Heart right ventricle (tissue), 16 donors: ENCODE measurements around the gene SORL1. TPM values are rescaled to one million over a fixed set of nuclear protein-coding genes. Genes with fewer than 3 reads are reported as not detected.

ENCODE experiments used
- ATAC-seq, 8 donors: fragments of 200-7000 bp; cut with Tn5 transposase; one replicate each; pipeline ENCODE4 v1.9.1; 2020; ENCODE audit warnings: mild to moderate bottlenecking in 8 of 8, moderate library complexity in 8 of 8, moderate number of reproducible peaks in 1 of 8
- DNase-seq, 2 donors: peaks; one replicate each; pipeline ENCODE4 v3.0.0-alpha.2; 2020
- H3K27ac ChIP-seq, 10 donors: fragments of 200-600 bp; sonication (generic) in 2 of 10; one replicate each; pipeline versions ENCODE4 v1.5.0 to v1.8.0; 2020 to 2022; ENCODE audit warnings: mild to moderate bottlenecking in 3 of 10
- H3K27me3 ChIP-seq, 7 donors: fragments of 200-600 bp; one replicate each; pipeline ENCODE4 v1.8.0; 2021 to 2022; ENCODE audit warnings: mild to moderate bottlenecking in 2 of 7
- H3K36me3 ChIP-seq, 9 donors: fragments of 200-600 bp; sonication (generic) in 1 of 9; one replicate each; pipeline versions ENCODE4 v1.5.0 to v1.8.0; 2020 to 2022; ENCODE audit warnings: mild to moderate bottlenecking in 2 of 9
- H3K4me1 ChIP-seq, 9 donors: fragments of 200-600 bp; sonication (generic) in 1 of 9; one replicate each; pipeline versions ENCODE4 v1.5.0 to v1.8.0; 2020 to 2022; ENCODE audit warnings: mild to moderate bottlenecking in 4 of 9
- H3K4me3 ChIP-seq, 10 donors: fragments of 200-600 bp; sonication (generic) in 2 of 10; one replicate each; pipeline versions ENCODE4 v1.5.0 to v1.8.0; 2020 to 2022; ENCODE audit warnings: mild to moderate bottlenecking in 7 of 10, moderate library complexity in 2 of 10
- H3K9me3 ChIP-seq, 11 donors: fragments of 200-600 bp in 10 of 11; sonication (generic) in 2 of 11; one replicate each; pipeline versions ENCODE4 v1.5.0 to v1.8.0; 2013 to 2022; ENCODE audit warnings: mild to moderate bottlenecking in 2 of 11, control low read depth in 1 of 11, moderate library complexity in 1 of 11
- CTCF ChIP-seq, 9 donors: fragments of 200-600 bp; sonication (generic) in 2 of 9; IDR thresholded peaks; one replicate each; pipeline versions ENCODE4 v1.5.0 to v1.8.0; 2021 to 2022; ENCODE audit warnings: antibody characterized with exemption in 9 of 9, mild to moderate bottlenecking in 5 of 9, moderate library complexity in 1 of 9
- WGBS, 2 donors: extraction: QIAGEN DNeasy Blood & Tissue Kit; methylation state at CpG; one replicate each; pipeline ENCODE4 v1.1.7; 2013; ENCODE audit warnings: inconsistent platforms in 1 of 2; 5-methylcytosine and 5-hydroxymethylcytosine counted together
- intact Hi-C, 10 donors: fragments of 100-400 bp; cut with DNase I; formaldehyde crosslinking; loops; one replicate each; pipeline versions ENCODE4 v1.11.1 to v1.14.2; 2022
- polyA plus RNA-seq, 2 donors: library from polyadenylated mRNA; stranded (reverse); fragments of 200-250 nt; gene quantifications; one replicate each; pipeline ENCODE4 v1.2.3, GENCODE V29; 2013
- total RNA-seq, 10 donors: library from RNA; stranded (reverse); fragmentation: NEBNext Ultra II Directional in 3 of 10; extraction: Animal tissue kit (Norgen Biotek cat#: 25700) in 3 of 10; gene quantifications; one replicate each; pipeline versions ENCODE4 v1.2.1 to v1.2.4, GENCODE V29; 2021 to 2023
- donor health status: Arrhythmogenic right ventricular cardiomyopathy.
- donor health status: ischemic (EF 13 %, LVEDD 7.1; RV severe dilation, severe dysfunction).
- donor health status: healthy with polysubstance abuse.
- donor health status: DM: no; HTN: yes; CAD: no.
- donor health status: DM: no; HTN: no; CAD: no.
- donor health status: ischemic (EF 25% LVEDD 6.9; RV normal size, moderate dysfunction).
- donor health status: ischemic (EF 25% LVEDD 5.7; RV mildly dilated, moderate dysfunction).
- donor health status: healthy.
- donor health status: DM: yes; HTN: yes; CAD: no.
- donor health status: Ischemic cardiomyopathy.
- donor health status: ischemic (EF 35%, LVEDD 5.7; RV mildly dilated, moderate dysfunction).
- donor health status: nonischemic (EF 11% LVEDD 7.7; RV severe dilation, severe dysfunction).
- donor health status: DM: yes; HTN: yes; CAD: no.
- donor health status: PGD.
- donor health status: ischemic (EF 29% LVEDD 5.4; RV normal size, mild dysfunction).
- donor health status: nonischemic (EF 23%, LVEDD 6.1; RV moderate dilation, normal function).

Gene SORL1
- total and polyA plus RNA-seq, 12 donors = 0.26 to 15.1 (median 8.7) TPM

- Histone ChIP-seq H3K9me3 (no peaks in the 10 kb centered on the region), H3K4me3 (no peak overlapping the region), H3K27me3 (peaks cover 0 to 5% (median 0%) of the 10 kb centered on the region in 7 donors), H3K27ac (no peak overlapping the region), H3K36me3 (no peaks in the 10 kb centered on the region), H3K4me1 (peaks cover 0 to 22% (median 0%) of the 10 kb centered on the region in 9 donors)
- WGBS, 2 donors = 45 to 61% methylated on average over 3 of the region's 3 CpGs
- intact Hi-C loops = loop anchor here in 4 of 10 donors (10.0 kb wide), 3 partner anchors 95 to 165 kb away; no protein-coding TSS in a partner anchor
- DNase-seq = no peak
- no peak for TF ChIP-seq CTCF (IDR thresholded peaks at IDR 0.05)
- no peak for ATAC-seq
Observed at GRCh38 chr11:121429556-121429955, 22.6 kb upstream of the SORL1 start.

- intact Hi-C loops = no loop called here
Observed at GRCh38 chr11:121431820-121432526, 20.1 kb upstream of the SORL1 start.

GRCh38 chr11:121435132-121435531, 17.0 kb upstream of the SORL1 start:
- Histone ChIP-seq H3K4me3 (no peak overlapping the region), H3K36me3 (no peaks in the 10 kb centered on the region), H3K4me1 (peaks cover 0 to 38% (median 0%) of the 10 kb centered on the region in 9 donors), H3K27me3 (no peaks in the 10 kb centered on the region), H3K27ac (peak overlapping the region in 1 of 10 donors; percentile 64), H3K9me3 (no peaks in the 10 kb centered on the region)
- 75 to 83% methylated on average over 4 of the region's 4 CpGs for WGBS, 2 donors
- no peak for TF ChIP-seq CTCF (IDR thresholded peaks at IDR 0.05)
- ATAC-seq (no peak), DNase-seq (no peak)
- intact Hi-C loops = no loop called here

More at GRCh38 chr11:121431820-121432526, 20.1 kb upstream of the SORL1 start:
- DNase-seq = no peak
- Histone ChIP-seq H3K4me3 (no peak overlapping the region), H3K9me3 (no peaks in the 10 kb centered on the region), H3K36me3 (no peaks in the 10 kb centered on the region), H3K27ac (no peak overlapping the region), H3K4me1 (peaks cover 0 to 41% (median 0%) of the 10 kb centered on the region in 9 donors), H3K27me3 (peaks cover 0 to 4% (median 0%) of the 10 kb centered on the region in 7 donors)
- TF ChIP-seq CTCF (IDR thresholded peaks at IDR 0.05) = no peak
- ATAC-seq = no peak
- WGBS, 2 donors = 76 to 83% methylated on average over 4 of the region's 4 CpGs

- H3K4me1 ChIP-seq = peaks cover 0 to 38% (median 0%) of the 10 kb centered on the region in 9 donors
- ATAC-seq = peak in 4 of 8 donors; percentile 22 to 54 (median 42)
- DNase-seq = no peak
- 90 to 93% methylated on average over 3 of the region's 3 CpGs for WGBS, 2 donors
- H3K4me3 ChIP-seq = no peak overlapping the region
- intact Hi-C loops = no loop called here
- TF ChIP-seq CTCF (IDR thresholded peaks at IDR 0.05) = no peak
- H3K9me3 ChIP-seq = no peaks in the 10 kb centered on the region
- no peaks in the 10 kb centered on the region for H3K36me3 ChIP-seq
- H3K27ac ChIP-seq = peak overlapping the region in 1 of 10 donors; percentile 64
- no peaks in the 10 kb centered on the region for H3K27me3 ChIP-seq
Observed at GRCh38 chr11:121435551-121436511, 16.3 kb upstream of the SORL1 start.
